ENCODE results near the gene PTPRQ. TPM values are rescaled to one million over a fixed set of nuclear protein-coding genes. Genes with fewer than 3 reads are reported as not detected.

PTPRQ gene
- total RNA-seq, 4 donors from 2014 or later: 8.8 to 23.1 (median 11.2) TPM

GRCh38 chr12:80690090-80690489 lies 246.1 kb downstream of the PTPRQ start:
- TF ChIP-seq CTCF (IDR thresholded peaks at IDR 0.05): no peak
- TF ChIP-seq POLR2A (IDR thresholded peaks at IDR 0.05): no peak
- H3K36me3 ChIP-seq: no peaks in the 10 kb centered on the region
- intact Hi-C loops (cut with DNase I): no loop called here
- no peaks in the 10 kb centered on the region for H3K27me3 ChIP-seq
- H3K9me3 ChIP-seq: no peaks in the 10 kb centered on the region
- 93 to 96% methylated on average over 1 of the region's 1 CpG for WGBS, 2 donors
- no peak overlapping the region for H3K27ac ChIP-seq
- DNase-seq: no peak
- H3K4me3 ChIP-seq (replicated peaks in 1 of 3): no peak overlapping the region
- no peaks in the 10 kb centered on the region for H3K4me1 ChIP-seq

- no peak for DNase-seq
- Histone ChIP-seq H3K27me3 (no peaks in the 10 kb centered on the region), H3K4me1 (no peaks in the 10 kb centered on the region), H3K36me3 (no peaks in the 10 kb centered on the region), H3K27ac (no peak overlapping the region), H3K9me3 (no peaks in the 10 kb centered on the region), H3K4me3 (replicated peaks in 1 of 3) (no peak overlapping the region)
- TF ChIP-seq CTCF (IDR thresholded peaks at IDR 0.05) (no peak), POLR2A (IDR thresholded peaks at IDR 0.05) (no peak)
- 66 to 79% methylated on average over 2 of the region's 2 CpGs for WGBS, 2 donors
- intact Hi-C loops (cut with DNase I): no loop called here
These were observed 246.5 kb downstream of the PTPRQ start for GRCh38 chr12:80690513-80690912.

- Histone ChIP-seq H3K27me3 (no peaks in the 10 kb centered on the region), H3K27ac (no peak overlapping the region), H3K4me3 (replicated peaks in 1 of 3) (no peak overlapping the region), H3K9me3 (no peaks in the 10 kb centered on the region), H3K36me3 (no peaks in the 10 kb centered on the region), H3K4me1 (no peaks in the 10 kb centered on the region)
- TF ChIP-seq POLR2A (IDR thresholded peaks at IDR 0.05): no peak
- no peak for DNase-seq
- 73 to 83% methylated on average over 1 of the region's 1 CpG for WGBS, 2 donors
- intact Hi-C loops (cut with DNase I): no loop called here
These were observed 248.1 kb downstream of the PTPRQ start for GRCh38 chr12:80692114-80692513.

- Histone ChIP-seq H3K4me3 (replicated peaks in 1 of 3) (no peak overlapping the region), H3K9me3 (no peaks in the 10 kb centered on the region), H3K27me3 (no peaks in the 10 kb centered on the region), H3K36me3 (no peaks in the 10 kb centered on the region), H3K27ac (no peak overlapping the region), H3K4me1 (no peaks in the 10 kb centered on the region)
- DNase-seq: no peak
- intact Hi-C loops (cut with DNase I): no loop called here
- 71 to 83% methylated on average over 2 of the region's 2 CpGs for WGBS, 2 donors
- TF ChIP-seq CTCF (IDR thresholded peaks at IDR 0.05) (no peak), POLR2A (IDR thresholded peaks at IDR 0.05) (no peak)
These were observed 253.3 kb downstream of the PTPRQ start for GRCh38 chr12:80697270-80697887.

GRCh38 chr12:80698256-80698655 lies 254.2 kb downstream of the PTPRQ start:
- WGBS, 2 donors: 79 to 82% methylated on average over 7 of the region's 7 CpGs
- Histone ChIP-seq H3K27ac (no peak overlapping the region), H3K4me1 (peaks cover 0 to 3% of the 10 kb centered on the region in 2 donors), H3K27me3 (no peaks in the 10 kb centered on the region), H3K4me3 (replicated peaks in 1 of 3) (no peak overlapping the region), H3K36me3 (no peaks in the 10 kb centered on the region), H3K9me3 (no peaks in the 10 kb centered on the region)
- intact Hi-C loops (cut with DNase I): no loop called here
- no peak for TF ChIP-seq CTCF (IDR thresholded peaks at IDR 0.05)
- no peak for TF ChIP-seq POLR2A (IDR thresholded peaks at IDR 0.05)
- DNase-seq: no peak
